Kidney glomerular epithelial cell (primary cell): Measurements from ENCODE around the gene TRIM41.
"Not testable (repeated sequence)": the region's sequence is repeated elsewhere in the genome, so short reads cannot be mapped to it uniquely, and the experiment has no call there.

Source experiments
- DNase-seq: peaks from one replicate; lab custom pipeline; 2025; lab: John Stamatoyannopoulos, UW

TRIM41 gene

DNA sequence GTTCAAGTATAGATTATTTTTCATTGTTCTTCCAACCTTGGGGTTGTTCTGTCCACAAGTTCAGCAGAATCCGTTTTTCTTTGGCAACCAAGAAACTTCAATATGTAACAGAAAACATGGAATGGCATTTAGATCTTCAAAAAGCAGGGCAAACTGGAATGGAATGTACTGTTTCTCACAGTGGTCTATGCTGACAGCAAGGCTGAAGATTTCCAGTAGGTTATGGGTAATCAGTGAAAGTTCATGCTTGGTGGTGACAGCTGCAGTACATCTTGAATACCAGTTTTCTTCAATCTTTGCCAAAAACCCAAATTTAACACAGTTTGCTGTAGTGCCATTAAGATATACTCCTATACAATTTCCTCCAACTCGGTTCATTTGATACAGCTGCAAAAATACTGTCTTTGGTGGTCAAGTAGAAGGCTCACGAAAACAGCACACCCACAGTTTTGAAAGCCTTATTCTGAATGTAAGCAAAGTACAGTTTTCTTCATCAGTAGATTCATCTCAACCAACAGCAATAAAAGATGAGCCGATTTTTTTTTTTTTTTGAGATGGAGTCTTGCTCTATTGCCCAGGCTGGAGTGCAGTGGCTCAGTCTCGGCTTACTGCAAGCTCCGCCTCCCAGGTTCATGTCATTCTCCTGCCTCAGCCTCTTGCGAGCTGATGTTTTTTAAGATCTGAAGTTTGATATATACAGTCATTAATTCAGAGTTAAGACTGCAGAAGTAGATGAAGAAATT lies 32.9 kb downstream of the TRIM41 start:
- DNase-seq, result no peak

DNA sequence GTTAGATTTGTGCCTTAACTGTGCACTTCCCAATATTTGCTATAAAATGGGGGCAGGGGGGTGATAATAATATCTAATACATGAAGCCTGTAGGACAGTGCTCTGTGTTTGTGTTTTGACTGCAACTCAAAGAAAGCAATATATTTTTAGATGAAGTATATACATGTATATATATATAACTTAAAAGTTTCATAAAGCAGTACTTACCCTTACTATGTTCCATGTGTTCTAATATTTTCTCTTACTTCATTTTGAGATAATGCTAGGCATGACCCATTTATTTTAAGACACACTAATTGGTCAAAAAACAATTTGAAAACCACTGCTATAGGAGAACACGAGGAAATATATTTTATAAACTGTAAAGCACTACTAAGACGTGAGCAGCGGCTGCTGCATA lies 35.5 kb downstream of the TRIM41 start:
- no peak for DNase-seq

DNA sequence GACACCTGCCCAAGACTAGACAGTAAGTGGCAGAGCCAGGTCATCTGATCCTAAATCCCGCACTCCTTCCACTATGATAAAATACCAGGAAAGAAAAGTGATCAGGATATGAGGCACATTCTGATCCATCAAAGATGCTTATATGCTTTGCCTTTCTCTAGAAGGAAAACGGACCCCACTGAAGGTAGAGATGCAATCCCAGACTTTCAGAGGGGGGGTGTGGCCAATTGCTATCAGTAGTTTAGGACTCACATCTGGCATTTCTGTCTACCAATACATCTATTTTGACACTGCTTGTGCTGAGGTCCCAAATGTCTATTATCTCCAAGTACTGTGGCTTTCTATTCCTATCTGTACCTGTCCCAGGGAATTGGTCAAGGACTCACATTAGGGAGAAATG lies 36.2 kb downstream of the TRIM41 start:
- no peak for DNase-seq

DNA sequence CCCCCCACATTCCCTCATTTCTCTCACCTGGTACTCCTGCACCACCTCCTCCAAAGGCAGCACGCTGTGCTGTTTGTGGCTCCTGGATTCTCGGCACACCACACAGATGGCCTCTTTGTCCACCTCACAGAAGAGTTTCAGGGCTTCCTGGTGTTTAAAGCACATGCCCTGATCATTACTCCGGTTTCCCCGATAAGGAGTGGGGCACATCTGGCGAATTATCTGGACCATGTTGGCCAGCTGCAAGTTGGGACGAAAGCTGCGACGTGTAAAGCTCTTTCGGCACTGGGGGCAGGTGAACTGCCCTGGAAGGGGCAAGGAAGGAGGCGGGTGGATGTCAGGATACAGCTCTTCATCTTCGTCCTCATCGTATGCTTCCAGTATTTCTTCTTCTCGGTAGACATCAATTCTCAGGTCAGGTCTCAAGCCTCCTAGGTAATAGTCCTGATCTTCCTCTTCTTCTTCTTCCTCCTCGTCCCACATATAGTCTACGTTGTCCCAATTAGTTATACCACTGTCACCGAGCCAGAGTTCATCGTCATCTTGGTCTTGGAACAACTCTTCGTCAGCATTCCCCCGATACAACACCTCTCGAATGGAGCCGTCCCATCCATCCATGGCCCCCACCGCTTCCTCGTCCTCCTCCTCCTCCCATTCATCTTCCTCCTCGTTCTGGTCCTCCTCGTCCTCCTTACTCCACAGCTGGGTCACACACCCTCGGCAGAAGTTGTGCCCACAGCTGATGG lies 37.1 kb downstream of the TRIM41 start:
- DNase-seq, result no peak

DNA sequence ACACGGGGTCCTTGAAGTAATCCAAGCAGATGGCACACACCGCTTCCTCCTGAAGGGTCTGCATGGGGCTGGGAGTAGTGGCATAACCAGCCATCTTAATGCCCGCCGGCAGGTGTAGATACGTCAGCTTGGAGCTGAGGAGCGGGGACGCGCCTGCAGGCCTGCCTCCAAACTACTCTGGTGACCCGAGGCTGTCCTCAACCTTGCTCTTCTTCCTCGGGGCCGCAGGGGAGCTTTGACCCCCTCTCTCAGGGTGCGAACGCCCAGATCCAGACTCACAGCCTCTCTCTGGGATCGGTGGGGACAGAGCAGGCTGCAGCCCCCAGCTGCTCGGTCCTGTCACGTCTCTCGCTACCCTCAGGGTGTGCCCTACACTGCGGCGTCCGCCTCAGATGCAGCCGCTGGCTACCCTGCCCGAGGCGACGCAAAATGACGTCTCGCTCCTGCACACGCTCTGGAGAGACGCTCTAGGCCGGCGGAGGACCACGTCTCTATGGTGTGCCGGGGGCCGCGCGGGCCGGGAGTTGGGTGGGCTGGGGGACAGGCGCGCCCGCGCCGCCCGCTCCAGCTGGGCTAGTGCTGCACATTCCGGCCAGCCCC lies 37.7 kb downstream of the TRIM41 start, which contains the start of gene TRIM52:
TSS of gene TRIM52 (minus strand) at position 424 of the 600 bp plus-strand sequence. CDS start at position 94, 330 bp downstream.
- DNase-seq, result no peak

DNA sequence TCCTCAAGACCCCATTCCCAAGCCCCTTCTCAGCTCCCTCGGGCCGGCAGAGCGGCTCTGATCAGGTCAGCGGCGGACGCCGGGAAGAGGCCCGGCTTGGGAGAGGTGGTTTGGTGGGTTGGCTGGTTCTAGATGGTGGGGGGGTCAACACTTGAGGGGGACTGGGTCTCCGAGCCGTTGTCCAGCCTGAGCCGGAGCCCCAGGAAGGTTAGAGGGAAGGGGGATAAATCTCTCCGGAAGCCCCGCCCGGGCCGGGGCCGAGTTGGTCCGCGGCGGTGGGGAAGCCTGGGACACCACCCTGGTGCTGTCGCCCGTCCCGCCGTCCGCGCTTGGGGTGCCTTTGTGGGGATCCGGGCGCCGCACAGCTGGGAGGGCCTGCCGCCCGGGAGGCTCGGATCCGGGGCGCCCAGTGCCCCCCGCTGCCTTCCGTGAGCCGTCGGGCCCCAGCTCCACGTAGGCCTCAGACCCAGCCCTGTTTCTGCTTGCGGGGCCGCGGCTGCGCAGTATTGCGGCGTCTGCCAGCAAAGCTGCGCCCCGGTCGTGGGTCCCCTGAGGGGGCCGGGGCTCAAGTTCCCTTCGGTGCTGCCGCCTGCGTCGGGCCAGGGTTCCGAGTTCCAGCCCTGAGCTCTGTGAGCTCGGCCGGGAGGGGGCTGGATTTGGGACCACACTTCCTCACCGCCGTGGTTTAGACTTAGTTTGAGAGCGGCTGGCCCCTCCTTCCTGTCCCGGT lies 38.4 kb downstream of the TRIM41 start:
- no peak for DNase-seq

DNA sequence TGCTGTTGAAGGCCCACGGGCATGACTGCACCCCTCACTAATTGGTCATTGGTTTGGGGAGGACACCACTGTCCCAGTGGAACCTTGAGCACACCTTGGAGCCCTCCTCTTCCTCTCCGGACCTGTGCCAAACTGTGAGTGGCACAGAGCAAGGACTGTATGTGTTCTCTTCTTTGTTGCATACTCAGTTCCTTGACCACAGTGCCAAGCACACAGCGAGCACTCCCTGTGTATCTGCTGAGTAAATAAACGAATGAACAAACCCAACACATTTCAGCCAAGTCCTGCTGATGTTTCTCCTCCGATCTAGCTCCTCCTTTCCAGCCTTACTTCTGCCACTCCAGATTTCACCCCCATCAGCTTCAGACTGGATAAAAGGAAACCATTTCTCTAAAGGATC lies 40.6 kb downstream of the TRIM41 start:
- DNase-seq, result no peak

DNA sequence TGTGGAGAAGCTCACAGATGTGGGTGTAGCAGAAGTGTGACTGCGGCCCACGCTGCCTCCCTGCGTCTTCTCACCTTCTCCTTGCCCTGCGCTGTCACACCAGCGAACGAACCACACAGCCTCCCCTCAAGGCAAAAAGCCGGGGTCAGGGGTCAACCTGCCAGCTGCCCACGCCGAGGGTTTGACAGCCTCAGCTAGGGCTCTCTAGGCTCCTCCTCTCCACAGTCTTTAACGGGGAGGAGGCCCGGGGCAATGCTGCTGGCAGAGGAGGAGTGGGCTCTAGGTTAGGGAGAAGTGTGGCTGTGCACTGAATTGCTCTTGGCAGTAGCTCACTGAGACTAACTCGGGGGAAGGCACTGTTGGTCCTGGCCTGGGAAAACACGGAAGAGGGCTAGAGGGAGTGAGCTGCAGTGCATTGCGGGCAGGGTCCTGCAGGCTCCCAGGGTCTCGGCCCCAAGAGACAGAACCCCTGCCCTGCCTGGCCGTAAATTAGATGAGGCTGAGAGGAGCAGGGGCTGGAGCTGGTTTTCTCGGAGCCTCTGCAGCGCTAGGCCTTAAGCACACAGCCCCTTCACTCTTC lies 42.1 kb downstream of the TRIM41 start:
- no peak for DNase-seq

DNA sequence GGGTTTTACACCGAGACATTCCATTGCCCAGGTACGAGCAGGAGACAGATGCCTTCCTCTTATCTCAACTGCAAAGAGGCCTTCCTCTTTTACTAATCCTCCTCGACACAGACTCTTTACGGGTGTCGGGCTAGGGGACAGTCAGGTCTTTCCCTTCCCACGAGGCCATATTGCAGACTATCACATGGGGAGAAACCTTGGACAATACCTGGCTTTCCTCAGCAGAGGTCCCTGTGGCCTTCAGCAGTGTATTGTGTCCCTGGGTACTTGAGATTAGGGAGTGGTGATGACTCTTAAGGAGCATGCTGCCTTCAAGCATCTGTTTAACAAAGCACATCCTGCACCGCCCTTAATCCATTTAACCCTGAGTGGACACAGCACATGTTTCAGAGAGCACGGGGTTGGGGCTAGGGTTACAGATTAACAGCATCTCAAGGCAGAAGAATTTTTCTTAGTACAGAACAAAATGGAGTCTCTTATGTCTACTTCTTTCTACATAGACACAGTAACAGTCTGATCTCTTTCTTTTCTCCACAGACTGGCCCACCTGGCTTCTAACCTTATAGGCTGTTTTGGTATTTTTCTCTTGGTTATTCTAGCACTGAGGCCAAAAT lies 44.3 kb downstream of the TRIM41 start:
- not testable (repeated sequence) for DNase-seq

DNA sequence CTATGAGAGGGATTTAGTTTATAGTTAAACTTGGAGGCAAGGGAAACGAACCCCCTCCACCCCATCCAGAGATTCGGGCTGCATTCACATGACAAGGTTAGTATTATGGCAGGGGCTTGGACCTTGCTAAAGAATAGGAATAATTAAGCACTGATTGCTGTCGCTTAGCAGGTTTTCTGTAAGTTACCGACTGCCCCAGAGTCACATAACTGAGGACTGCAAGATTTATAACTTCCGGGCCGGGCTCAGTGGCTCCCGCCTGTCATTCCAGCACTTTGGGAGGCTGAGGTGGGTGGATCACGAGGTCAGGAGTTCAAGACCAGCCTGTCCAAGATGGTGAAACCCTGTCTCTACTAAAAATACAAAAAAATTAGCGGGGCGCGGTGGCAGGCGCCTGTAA lies 44.8 kb downstream of the TRIM41 start:
- DNase-seq, result not testable (repeated sequence)

DNA sequence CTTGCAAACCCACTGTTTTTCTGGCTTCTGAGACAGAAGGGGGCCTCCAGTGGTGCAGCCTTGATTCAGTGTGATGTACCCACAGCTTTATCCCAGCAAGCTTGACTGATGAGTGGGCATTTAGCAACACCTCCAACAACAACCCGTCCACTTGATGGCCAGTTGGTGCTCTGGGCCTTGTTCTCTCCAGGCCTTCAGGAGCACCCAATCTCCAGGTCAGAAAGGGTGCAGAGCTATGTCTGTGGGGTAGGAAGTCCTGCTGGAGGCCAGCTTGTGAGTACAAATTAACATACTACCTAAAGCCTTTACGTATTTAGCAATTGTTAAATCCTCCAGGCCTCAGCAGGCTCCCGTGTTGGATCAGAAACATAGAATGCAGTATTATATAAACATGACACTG lies 48.0 kb downstream of the TRIM41 start:
- DNase-seq, result no peak

DNA sequence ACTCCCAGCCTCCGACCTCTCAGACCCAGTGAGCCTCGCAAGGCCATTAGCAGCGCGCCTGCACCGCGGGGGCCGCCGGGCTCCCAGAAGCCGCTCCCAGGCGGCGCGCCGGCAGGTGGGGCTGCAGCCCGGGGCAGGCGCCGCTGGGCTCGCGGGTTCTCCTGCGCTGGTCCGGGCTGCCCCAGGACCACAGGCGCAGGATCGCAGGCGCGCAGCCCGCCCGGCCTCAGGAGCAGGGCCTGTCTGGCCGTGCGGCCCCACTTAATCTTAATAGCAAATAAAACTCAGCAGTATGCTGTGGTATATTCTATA lies 50.3 kb downstream of the TRIM41 start:
- not testable (repeated sequence) for DNase-seq

DNA sequence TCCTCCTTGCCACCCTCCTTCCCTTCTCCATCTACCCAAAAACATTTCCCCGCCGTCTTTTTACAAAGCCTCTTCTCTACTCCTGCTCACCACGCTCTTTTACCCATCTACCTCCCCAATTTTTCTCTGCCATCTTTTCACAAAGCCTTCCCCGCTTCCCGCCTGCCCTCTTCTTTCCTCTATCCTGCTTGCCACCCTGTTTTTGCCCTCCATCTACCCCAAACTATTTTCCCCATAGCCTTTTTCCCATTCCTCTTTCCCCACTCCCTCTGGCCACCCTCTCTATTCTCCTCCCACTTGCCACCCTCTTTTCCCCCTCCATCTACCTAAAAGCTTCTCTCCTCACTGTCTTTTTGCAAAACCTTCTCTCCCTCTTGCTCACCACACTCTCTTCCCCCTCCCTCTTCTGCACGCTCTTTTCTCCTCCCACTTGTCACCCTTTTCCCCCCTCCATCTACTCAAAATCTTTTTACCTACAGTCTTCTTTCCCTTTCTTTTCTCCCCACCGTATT lies 57.2 kb downstream of the TRIM41 start:
- no peak for DNase-seq

DNA sequence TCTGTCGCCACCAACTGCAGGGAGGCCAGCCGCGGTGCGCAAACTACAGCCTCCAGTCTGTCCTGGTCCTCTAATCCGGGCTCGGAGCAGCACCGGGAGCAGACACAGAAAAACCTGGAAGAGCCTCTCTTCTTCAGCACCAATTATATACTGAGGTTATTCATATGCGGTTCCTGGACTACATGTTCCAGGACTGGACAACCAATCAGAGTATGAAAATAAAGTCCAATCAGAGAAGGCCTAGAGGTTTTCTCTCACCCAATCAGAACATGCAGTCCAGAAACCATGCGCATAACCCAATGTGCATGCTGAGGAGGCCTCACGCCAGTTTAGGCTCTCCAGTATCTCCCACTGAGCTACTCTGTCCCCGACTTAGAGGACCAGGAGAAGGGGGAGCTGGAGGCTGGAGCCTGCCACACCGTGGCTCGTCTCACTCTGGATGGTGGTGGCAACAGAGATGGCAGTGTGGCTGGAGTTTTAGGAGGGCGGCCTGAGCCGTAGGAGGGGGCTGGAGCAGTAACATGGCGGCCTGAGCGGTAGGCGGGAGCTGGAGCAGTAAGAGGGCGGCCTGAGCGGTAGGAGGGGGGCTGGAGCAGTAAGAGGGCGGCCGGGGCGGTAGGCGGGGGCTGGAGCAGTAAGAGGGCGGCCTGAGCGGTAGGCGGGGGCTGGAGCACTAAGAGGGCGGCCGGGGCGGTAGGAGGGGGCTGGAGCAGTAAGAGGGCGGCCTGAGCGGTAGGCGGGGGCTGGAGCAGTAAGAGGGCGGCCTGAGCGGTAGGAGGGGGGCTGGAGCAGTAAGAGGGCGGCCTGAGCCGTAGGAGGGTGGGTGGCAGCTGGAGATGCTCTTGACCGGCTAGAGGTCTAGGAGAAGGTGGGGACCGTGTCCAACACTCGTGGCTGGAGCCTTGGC lies 58.2 kb downstream of the TRIM41 start:
- DNase-seq, result no peak

DNA sequence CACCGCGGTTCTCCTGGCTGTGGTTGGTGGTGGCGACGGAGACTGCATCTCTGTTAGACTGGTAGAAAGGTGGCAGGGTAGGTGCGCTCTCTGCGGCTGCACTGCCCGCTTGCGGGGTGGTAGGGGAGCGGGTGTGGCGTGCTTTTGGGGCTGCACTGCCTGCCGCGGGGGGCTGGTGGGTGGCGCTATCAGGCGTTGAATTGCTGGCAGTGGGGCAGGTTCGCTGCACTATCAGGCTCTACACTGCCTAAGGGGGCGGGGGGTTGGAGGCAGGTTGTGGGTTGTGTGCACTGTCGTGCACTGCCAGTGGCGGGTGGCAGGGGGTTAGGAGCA lies 58.9 kb downstream of the TRIM41 start:
- DNase-seq, result no peak

DNA sequence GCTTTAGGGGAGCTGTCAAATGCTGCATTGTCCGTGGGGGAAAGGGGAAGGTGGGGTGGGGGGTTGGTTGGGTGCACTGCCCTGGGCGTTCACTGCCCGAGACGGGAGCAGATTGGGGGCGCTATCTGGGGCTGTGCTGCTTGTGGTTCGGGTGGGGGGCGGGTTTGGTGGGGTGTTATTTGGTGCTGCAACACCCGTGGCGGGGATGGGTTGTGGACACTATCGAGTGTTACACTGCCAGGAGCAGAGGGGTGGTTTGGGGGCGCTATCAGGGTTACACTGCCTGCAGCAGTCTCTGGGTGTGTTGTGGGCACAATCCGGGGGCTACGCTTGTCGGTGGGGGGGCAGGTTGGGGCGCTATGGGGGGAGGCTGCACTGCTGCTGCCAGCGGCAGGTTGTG lies 59.3 kb downstream of the TRIM41 start:
- not testable (repeated sequence) for DNase-seq

DNA sequence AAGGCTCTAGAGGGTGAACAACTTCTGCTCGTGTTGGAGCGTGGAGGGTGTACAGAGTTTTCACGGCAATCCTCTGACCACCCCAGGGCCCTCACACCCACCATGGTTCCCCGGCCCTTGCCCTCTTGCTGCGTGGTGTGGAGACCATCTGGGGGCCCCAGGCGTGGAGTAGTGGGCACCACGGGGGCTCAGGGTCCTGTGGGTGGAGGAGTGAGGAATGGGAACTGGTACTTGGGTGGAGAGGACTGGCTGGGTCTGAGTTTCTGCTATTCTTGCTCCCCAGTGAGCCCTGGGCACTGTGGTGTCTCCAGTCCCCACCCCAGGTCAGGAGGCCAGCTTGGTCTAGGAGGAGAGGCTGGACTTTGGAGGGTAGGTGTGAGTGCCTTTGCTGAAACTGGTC lies 59.8 kb downstream of the TRIM41 start:
- DNase-seq, result no peak

DNA sequence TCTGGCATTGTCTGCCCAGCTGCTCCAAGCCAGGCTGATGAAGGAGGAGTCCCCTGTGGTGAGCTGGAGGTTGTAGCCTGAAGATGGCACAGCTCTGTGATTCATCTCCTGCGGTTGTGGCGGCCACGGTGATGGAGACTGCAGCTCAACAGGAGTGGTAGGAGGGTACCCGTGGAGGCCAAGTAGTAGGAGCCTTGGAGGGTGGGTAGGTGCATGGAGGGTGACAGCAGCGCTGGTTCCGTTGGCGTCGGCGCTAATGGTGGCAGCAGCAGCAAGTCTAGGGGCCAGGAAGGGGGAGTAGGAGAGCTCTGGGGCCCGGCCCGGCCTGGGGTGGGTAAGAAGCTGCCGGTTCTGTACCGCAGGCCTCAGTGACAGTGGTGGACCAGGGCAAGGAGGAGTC lies 60.3 kb downstream of the TRIM41 start:
- DNase-seq, result no peak

DNA sequence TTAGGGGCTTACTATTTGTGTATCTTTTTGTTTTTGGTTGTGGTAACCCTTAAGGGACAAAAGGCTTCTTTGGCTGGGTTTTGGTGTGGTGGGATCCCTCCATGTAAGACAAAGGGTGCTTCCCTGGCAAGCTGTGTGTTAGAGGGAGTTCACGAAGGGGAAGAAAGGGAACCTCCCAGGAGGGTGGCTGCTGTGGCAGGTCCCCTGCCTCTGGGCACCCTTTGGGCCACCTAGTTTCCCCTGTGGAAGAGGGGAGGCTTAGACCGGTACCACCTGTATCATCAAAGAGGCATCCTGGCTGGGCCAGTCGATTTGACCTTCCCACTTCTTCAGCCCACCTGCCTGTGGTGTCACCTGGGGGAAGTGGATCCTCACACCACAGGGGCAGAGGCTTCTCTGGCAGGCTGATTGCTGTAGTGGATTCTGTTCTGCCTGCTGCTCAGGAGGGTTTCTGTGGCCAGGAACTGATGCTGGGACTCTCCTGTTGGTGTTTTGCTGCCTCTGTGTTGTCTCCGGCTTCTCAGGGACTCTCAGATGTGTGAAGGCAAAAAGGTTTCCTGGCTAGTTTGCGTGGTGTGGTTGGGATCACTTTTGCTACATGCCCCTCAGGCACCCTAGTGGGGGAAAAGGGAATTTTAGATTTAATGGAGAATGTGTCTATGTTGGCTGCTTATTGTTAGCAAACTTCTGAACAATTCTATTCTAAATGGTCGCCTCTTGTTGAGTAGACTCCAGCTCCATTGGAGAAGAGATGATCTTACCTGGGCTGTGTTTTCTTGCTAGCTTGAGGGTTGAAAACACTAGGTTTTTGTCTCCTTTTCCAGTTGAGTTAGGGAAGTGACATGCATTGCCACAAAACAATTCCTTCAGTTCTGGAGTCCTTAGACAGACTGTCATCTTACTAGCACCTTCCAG lies 61.0 kb downstream of the TRIM41 start:
- DNase-seq, result not testable (repeated sequence)
